NCI-H510A (cell line): ENCODE measurements around the gene SPOCK1.

ENCODE experiments used
- DNase-seq: peaks from one replicate; lab custom pipeline; 2025; lab: John Stamatoyannopoulos, UW

The SPOCK1 gene

DNA sequence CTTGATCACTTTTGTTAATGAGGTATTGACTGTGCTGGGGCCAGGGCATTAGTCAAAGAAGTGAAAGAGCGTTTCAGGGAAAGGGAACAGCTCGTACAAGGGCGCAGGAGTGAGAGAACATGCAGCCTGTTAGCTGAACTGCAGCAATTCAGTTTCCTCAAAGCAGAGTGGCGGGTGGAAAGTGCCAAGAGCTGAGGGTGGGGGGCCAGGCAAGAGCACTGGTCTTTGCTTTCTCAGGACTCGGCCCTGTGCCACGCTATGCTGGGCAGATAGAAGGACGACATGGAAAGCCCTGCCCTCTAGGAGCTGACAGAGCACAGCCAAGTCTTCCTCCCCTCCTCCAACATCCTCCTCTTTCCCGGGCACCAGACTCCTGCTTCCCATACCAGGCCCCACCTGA lies 304.8 kb downstream of the SPOCK1 start:
- no peak for DNase-seq

DNA sequence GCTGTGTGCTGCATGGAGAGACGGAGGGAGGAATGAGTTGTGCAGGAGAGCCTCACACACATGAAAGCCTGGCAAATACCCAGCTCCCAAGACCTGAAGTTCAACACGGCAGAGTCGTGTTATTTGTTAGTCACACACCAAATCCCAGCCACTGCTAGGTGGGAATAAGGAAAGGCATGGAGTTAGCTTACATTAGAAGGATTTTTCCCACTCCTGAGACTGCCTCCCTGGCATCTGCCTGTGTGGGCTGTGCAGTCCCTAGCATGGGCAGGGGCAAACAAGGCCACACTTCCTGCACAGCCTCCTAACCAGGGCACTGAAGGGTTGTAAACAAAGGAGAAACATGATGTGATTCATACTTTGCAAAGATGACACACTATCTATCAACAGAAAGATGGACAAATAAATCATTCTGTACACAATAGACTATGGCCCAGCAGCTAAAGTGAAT lies 306.8 kb downstream of the SPOCK1 start:
- DNase-seq = no peak

DNA sequence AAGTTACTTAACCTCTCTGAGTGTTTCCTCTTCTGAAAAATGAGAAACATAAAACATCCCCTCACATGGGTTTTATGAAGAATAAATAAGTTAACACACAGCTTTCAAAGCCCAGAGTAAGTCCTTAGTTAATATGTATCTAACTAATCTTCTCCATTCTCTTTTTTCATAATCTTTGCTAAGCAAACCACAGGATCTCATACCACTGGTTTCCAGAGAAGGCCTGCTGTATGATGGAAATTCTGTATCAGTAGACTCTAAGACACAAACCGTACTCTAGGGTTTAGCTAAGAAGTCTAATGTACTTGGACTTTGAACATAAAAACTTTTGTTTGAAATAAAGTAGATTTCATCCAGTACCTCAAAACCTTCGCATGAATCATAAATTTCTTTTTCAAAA lies 307.9 kb downstream of the SPOCK1 start:
- no peak for DNase-seq

DNA sequence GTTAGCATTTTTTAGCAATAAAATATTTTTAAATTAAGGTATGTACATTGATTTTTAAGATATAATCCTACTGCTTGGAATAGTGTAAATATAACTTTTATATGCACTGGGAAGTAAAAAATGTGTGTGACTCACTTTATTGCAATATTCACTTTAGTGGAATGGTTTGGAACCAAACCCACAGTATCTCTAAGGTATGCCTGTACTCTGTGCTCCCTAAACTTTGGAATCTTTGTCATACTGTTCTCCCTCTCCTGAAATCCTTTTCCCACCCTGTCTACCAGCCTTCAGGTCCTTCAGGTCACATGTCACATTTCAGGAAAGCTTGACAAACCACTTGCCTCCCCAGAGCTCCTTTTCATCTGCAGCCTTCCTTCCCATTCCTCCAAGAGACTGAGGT lies 308.7 kb downstream of the SPOCK1 start:
- no peak for DNase-seq

DNA sequence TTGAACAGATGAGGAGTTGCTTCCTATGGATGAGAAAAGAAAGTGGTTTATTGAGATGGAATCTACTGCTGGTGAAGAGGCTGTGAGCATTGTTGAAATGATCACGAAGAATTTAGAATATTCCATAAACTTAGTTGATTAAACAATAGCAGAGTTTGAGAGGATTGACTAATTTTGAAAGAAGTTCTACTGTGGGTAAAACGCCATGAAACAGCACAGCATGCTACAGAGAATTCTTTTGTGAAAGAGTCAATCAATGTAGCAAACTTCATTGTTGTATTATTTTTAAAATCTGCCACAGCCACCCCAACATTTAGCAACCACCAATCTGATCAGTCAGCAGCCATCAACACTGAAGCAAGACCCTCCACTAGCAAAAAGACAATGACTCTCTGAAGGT lies 309.1 kb downstream of the SPOCK1 start:
- no peak for DNase-seq

DNA sequence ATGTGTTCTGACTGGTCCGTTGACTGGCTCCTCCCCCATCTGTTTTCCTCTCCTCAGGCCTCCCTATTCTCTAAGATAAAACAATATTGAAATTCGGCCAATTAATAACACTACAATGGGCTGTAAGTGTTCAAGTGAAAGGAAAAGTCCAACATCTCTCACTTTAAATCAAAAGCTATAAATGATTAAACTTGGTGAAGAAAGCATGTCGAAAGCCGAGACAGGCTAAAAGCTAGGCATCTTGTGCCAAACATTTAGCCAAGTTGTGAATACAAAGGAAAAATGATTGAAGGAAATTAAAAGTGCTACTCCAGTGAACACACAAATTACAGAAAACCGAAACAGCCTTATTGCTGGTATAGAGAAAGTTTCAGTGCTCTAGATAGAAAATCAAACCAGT lies 310.6 kb downstream of the SPOCK1 start:
- no peak for DNase-seq

DNA sequence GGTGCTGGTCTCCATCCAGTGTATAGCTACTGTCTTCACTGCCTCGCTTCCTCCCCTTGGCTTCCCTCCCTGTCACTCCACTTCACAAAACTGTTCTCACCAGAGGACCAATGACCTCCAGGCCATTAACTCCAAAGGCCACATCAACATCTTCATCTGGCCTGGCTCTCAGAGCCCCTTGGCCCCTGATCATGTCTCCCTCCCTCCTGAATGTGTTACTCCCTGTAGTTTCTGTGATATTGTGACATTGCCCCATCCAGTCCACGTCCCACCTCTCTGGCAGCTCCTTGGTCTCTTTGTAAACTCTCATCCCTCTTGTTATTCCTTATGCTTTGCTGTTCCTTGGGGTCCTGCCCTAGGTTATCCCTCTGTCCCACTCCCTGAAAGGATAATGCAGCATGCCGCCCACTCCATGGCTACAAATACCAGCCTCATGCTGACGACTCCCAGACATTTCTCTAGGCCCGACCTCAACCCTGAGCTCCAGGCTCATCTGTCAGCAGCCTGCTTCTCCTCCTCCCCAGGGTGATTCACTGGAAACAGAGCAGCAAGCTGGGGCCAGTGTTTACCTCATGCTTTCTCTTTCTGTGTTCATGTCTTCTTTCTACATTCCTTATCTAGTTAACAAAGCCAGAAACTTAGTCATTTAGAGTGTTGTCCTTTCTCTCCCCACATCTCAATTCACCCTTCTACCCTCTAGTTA lies 312.2 kb downstream of the SPOCK1 start:
- no peak for DNase-seq

DNA sequence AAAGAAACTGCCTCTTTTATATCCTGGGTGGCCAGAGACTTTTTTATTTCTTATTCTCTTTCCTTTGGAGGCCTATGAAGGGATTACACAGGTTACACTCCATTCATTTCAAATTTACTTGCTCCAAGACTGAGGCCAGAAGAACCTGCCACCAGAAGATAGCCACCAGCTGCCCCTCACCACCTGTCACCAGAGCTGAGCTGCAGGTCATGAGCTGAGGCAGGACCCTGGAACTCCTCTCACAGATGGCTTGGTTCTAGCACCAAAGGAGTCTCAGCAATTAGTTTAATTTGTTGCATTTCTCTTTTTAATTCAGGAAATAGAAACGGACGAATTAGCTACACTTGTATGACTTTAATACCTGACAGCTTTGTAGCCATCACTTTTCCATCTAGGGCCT lies 313.9 kb downstream of the SPOCK1 start:
- DNase-seq = no peak

DNA sequence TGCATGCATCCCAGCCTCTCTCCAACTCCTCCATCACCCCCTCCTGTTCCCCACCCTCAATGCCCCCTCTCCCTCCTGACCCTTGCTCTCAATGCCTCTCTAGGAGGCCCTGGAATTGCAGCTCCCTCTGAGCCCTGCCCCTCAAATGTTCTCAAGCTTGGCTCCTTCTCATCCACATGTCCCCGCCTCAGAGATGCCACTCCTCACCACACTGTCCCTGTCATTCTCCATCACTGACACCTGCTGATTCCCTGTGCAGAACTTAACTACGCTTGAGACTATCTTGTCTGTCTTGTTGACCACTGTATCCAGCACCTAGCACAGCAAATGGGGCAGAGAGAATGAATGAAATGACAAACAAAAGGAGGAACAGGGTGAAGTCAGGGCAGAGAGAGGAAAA lies 314.4 kb downstream of the SPOCK1 start:
- DNase-seq = no peak

DNA sequence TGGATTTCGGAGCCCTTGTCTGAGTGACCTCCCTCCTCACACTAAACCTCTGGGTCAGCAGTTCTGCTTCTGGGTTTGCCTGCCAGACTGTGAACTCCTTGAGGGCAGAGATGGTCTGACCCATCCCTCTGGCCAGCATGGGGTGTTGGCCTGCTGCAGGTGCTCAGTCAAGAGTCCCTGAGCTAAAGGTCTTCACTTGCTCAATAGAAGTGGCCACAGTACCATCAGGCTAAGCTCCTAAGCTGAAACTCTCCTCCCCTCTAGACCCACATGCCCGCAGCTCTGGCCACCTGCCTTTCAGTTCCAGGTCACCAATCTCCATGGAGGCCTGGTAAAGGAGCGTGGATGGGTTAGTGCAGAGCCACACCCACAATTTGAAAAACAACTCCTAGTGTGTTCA lies 316.6 kb downstream of the SPOCK1 start:
- no peak for DNase-seq

DNA sequence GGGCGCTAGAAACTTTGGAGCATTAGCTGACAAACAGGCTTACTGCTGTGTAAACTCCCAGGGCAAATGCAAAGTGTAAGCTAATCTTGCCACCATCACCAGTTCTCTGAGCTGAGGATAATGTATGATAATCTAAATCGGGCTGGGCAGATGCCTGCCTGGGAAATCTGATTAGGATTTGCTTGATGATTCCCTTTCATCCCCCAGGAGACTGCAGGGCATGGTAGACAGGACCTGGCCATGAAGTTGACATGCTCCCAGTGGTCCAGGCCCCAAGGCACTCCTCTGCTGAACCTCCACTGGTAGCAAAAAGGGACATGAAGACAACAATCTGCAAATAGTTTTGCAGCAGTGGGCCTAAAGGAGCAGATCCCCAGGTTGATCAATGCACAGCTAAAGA lies 317.5 kb downstream of the SPOCK1 start:
- no peak for DNase-seq

DNA sequence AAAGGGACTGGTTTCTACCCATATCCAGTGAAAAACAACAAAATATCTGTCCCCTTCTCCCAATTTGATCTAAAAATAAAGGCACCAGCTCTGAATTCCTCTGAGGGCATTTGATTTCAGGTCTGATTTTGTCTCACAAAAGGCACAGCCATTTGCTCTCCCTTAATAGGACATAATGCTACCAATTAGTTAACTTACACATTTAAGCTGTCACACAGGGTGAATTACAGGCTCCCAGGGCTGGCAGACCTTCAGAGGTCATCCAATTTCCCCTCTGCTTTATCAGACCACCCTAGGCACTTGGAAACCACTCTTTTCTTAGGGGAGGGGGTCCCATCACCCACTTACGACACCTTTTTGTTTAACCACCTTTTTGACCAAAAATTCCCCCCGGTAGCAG lies 319.9 kb downstream of the SPOCK1 start:
- DNase-seq = no peak

DNA sequence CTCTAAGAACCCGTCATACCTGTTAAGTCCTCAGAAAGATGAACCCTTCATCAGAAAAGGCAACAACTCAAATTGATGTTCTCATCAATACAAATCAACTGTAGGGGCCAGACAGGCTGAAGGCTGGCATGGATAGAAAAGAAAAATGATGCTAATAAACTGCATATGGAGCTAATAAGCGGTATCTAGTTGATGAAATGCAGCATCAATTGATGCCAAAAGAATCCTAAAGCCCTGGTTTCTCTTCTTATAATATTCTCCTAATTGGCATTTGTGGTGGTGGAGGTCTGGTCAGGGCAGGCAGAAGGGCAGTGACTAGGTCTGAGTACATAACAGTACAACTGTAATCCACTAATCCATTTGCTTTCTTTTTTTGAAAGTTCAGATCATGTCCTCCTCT lies 322.5 kb downstream of the SPOCK1 start:
- no peak for DNase-seq

DNA sequence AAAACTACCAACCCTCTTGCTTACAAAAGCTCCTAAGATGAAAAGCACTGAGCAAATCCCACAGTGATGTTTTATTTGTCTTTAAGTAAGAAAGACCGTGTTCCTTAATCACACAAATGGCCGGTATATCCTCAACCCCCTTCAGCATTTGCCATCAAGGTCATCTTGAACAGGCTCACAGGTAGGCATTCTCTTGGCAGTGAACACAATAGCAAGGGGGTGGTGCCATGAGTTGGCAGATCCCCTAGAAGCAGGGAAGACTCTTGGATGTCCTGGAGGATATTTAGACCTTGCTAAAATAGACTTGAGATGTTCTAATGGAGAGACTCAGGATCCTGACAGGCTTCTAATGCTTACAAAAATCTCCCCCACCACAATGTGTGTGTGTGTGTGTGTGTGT lies 323.0 kb downstream of the SPOCK1 start:
- no peak for DNase-seq

DNA sequence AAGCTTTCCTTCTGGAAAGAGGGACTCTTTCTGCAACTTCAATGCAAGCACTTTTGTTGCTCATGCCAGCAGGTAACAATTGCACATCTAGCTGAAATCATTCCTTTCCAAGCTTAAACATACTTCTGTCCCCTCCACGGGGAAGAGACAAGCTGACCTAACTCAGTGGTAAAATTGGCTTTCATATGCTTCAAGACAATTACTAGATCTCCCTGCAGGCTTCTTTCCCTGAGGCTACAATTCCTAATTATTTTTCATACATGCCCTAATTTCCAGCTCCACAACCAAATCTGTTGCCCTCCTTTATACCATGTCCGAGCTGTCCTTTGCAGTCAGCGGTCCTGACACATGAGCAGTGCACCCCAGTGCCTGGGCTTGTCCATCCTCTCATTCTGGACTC lies 324.9 kb downstream of the SPOCK1 start:
- no peak for DNase-seq

DNA sequence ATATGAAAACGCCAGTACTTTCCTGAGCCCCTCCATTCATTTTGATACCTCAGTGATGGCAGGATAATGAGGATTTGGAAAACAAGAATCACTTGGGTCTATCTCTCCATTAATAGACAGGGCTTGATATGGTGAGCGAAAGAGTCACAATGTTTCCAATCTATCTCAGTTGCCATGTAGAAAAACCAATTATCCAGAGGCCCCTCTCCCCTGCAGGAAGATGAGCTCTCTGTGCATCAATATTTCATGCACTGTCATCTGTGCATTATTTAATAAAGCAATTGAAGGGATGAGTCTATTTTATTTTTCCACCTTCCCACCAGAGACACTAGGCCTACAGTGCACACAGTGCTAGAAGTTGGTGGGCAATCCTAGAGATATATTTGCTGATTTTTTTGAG lies 326.9 kb downstream of the SPOCK1 start:
- no peak for DNase-seq

DNA sequence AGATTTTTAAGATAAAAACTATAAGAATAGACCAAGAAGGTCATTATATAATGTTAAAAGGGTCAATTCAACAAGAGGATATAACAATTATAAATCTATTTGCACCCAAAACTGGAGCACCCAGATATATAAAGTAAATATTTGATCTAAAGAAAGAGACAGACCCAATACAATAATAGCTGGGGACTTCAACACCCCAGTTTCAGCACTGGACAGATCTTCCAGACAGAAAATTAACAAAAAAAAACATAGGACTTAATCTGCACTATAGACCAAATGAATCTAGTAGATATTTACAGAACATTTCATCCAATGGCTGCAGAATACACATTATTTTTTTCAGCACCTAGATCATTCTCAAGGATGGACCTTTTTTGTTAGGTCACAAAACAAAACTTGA lies 331.9 kb downstream of the SPOCK1 start:
- no peak for DNase-seq

DNA sequence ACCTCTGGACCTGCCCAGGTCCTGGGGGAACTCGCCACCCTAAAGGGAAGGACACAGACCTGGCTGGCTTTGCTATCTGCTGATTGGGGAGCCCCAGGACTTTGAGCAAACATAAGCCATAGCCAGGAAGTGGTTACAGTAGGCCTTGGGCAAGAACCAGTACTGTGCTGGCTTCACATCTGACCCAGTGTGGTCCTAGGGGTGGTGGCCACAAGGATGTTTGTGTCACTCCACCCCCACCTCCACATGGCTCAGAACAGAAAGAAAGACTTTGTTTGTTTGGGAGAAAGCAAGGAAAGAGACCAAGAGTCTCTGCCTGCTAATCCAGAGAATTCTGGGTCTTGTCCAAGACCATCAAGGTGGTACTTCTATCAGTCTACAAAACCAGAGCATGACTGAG lies 334.2 kb downstream of the SPOCK1 start:
- no peak for DNase-seq

DNA sequence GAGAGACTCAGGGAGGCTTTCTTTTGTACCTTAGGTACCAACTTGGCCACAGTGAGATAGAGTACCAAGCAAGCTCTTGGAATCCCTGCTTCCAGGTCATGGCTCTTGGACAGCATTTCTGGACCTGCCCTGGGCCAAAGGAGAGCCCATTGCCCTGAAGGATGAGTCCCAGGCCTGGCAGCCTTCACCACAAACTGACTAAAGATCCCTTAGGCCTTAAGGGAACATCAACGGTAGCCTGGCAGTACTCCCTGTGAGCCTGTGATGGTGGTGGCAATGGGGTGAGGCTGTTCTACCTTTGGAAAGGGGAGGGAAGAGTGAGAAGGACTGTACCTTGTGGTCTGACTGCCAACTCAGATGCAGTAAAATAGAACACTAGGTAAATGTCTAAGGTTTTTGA lies 334.6 kb downstream of the SPOCK1 start:
- DNase-seq = no peak

DNA sequence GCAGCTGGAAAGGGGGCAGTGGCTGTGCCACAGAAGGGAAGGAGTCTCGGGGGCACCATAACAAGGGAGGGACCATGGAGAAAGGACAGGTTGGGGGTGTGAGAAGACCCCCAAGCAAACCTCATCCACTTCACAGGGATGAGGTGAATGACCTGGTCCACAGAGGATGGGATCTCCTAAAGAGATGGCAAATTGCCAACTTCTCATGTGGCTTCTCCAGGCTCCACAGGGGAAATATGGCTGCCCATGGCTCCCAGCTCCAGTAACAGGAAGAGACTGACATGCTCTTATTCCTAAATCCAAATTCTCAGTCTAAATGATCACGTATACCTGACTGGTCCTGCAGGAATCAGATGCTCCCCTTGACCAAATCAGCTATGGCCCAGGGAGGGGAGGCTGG lies 340.4 kb downstream of the SPOCK1 start:
- no peak for DNase-seq

DNA sequence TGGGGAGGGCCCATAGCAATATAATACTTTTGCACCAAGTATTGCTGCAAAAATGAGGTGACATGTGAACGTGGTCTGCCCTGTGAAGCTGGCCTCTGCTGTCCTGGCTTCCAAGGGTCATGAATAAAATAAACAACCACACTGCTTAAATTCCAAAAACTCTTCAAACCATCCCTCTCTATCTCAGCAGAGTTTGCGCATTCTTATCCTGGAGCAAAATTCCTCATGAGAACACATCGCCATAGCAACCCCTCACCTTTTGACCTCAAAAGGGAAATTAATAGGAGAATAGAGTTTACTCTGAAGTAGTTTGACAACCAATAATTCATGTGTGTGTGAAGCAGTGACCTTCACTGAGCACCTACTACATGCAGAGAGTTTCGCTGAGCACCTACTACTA lies 342.9 kb downstream of the SPOCK1 start:
- DNase-seq = no peak

DNA sequence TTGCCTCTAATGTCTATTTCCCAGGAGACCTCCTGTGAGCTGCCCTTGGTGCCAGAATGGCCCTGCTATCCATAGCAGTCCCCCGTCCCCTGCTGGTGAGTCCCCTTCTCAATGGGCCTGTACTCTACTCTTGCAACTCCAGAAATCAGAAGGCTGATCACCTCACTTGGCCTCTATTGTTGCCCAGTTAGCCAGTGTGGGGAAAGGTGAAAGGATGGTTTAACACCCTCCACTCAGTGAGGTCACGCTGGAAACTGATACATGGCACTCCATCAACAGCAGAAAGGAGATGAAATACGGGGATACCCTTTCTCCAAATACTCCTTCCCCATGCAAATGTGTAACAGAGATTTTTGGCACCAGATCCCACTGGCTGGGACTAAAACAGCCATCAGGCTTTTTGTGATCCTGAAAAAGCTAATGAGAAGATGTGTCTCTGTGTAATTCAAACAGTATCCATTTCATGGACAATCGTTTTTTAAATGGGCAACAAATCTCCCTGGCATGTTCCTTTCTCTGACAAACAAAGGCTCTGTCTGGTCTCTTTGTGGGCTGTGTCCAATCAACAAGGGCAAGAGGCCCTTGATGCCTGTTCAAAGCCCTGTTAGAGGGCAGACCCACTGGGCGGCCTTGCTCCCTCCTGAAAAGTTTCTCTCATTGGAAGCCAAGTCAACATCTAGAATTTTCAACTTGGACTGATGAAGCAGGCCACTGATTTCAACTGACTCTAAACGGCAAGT lies 343.7 kb downstream of the SPOCK1 start:
- DNase-seq = no peak

DNA sequence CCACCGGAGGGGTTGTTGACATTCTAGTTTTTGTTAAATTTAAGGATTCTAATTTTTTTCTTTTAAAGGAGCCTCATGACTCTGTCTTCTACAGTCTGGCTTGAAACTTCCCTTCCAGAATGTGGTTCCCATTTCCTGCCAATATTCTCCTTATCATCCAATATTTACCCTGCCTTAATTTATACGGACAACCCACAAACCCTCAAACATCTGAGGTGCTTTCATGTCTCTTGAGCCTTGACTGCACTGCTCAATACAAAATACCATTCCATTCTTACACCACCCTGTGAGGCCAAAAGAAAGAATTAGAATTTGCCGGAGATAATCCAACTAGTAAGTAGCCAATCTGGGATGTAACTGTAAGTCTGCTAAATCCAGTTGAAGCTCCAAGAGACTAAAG lies 346.5 kb downstream of the SPOCK1 start:
- DNase-seq = no peak

DNA sequence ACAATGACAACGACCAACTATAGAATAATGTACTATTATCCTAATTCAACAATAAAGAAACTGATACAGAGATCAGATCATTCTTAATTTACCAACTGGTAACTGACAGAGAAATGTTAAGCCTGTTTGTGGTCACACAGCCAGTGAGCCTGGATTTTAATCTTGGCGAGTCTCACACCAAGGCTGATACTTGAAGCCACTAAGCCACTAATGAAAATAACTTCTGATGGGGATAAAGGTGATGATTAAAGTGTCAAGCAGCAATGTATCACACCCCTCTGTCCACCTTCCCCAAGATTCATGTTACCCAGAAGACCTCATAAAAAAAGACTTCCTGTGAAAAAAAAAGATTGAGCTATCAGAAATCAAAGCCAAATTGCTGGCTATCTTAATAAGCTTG lies 350.5 kb downstream of the SPOCK1 start:
- no peak for DNase-seq
